ENCODE measurements around the gene ZNF750.

The ZNF750 gene

DNA sequence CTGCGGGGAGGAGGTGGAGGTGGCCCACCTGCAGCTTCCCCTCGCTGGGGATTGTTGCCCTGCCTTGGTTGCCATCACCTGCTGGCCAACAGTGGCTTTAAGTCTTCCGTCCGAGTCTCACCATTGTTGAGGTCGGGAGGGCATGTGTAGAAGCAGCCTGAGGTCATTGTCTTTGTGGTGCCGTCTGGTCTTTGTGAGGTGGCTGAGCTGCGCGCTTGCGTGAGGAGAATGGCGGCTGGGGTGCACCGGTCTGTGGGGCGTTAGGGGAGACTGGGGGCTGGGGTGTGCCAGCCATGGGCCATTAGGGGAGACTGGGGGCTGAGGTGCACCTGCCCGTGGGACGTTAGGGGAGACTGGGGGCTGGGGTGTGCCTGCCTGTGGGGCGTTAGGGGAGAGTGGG, 36.2 kb downstream of the ZNF750 start (continued):
- TF ChIP-seq, protein P1, sequence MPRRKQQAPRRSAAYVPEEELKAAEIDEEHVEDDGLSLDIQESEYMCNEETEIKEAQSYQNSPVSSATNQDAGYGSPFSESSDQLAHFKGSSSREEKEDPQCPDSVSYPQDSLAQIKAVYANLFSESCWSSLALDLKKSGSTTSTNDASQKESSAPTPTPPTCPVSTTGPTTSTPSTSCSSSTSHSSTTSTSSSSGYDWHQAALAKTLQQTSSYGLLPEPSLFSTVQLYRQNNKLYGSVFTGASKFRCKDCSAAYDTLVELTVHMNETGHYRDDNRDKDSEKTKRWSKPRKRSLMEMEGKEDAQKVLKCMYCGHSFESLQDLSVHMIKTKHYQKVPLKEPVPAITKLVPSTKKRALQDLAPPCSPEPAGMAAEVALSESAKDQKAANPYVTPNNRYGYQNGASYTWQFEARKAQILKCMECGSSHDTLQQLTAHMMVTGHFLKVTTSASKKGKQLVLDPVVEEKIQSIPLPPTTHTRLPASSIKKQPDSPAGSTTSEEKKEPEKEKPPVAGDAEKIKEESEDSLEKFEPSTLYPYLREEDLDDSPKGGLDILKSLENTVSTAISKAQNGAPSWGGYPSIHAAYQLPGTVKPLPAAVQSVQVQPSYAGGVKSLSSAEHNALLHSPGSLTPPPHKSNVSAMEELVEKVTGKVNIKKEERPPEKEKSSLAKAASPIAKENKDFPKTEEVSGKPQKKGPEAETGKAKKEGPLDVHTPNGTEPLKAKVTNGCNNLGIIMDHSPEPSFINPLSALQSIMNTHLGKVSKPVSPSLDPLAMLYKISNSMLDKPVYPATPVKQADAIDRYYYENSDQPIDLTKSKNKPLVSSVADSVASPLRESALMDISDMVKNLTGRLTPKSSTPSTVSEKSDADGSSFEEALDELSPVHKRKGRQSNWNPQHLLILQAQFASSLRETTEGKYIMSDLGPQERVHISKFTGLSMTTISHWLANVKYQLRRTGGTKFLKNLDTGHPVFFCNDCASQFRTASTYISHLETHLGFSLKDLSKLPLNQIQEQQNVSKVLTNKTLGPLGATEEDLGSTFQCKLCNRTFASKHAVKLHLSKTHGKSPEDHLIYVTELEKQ (tag by site-specific recombination; IDR thresholded peaks at IDR 0.05; ENCODE audit: borderline replicate concordance) = no peak
- TF ChIP-seq, protein P2, sequence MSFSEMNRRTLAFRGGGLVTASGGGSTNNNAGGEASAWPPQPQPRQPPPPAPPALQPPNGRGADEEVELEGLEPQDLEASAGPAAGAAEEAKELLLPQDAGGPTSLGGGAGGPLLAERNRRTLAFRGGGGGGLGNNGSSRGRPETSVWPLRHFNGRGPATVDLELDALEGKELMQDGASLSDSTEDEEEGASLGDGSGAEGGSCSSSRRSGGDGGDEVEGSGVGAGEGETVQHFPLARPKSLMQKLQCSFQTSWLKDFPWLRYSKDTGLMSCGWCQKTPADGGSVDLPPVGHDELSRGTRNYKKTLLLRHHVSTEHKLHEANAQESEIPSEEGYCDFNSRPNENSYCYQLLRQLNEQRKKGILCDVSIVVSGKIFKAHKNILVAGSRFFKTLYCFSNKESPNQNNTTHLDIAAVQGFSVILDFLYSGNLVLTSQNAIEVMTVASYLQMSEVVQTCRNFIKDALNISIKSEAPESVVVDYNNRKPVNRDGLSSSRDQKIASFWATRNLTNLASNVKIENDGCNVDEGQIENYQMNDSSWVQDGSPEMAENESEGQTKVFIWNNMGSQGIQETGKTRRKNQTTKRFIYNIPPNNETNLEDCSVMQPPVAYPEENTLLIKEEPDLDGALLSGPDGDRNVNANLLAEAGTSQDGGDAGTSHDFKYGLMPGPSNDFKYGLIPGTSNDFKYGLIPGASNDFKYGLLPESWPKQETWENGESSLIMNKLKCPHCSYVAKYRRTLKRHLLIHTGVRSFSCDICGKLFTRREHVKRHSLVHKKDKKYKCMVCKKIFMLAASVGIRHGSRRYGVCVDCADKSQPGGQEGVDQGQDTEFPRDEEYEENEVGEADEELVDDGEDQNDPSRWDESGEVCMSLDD (tag by site-specific recombination; IDR thresholded peaks at IDR 0.05) = no peak

DNA sequence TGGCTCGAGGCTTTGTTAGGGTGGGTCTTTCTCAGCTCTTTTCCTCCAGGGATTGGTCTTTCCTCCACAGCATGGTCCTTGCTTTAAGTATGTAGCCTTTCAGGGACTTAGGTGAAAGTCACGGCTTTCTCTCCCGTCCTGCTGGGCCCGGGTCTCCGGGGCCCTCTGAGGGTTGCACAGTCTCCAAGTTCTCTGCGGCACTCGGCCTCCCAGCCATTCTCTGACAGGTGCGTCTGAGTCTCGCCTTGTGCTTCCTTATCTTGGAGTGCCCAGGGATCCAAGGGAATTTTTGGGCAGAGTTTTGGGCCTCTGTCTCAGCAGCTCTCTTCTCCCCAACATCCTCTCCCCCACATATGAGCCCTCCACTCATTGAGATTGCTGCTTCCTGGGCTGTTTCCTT, 36.6 kb downstream of the ZNF750 start:
- no peaks in the 10 kb centered on the region for H3K4me1 ChIP-seq (ENCODE audit: control insufficient read depth, insufficient read depth, low read length)
- no peak overlapping the region for H3K4me3 ChIP-seq (ENCODE audit: low read depth, low read length)
- POLR2A ChIA-PET = interaction anchor here (0.6 kb wide), 1 partner anchor 14 kb away, joined by 8 read pairs; no protein-coding TSS in a partner anchor
- TF ChIP-seq ZNF560 (tag by site-specific recombination; IDR thresholded peaks at IDR 0.05; ENCODE audit: borderline replicate concordance) = no peak
- TF ChIP-seq, protein P3, sequence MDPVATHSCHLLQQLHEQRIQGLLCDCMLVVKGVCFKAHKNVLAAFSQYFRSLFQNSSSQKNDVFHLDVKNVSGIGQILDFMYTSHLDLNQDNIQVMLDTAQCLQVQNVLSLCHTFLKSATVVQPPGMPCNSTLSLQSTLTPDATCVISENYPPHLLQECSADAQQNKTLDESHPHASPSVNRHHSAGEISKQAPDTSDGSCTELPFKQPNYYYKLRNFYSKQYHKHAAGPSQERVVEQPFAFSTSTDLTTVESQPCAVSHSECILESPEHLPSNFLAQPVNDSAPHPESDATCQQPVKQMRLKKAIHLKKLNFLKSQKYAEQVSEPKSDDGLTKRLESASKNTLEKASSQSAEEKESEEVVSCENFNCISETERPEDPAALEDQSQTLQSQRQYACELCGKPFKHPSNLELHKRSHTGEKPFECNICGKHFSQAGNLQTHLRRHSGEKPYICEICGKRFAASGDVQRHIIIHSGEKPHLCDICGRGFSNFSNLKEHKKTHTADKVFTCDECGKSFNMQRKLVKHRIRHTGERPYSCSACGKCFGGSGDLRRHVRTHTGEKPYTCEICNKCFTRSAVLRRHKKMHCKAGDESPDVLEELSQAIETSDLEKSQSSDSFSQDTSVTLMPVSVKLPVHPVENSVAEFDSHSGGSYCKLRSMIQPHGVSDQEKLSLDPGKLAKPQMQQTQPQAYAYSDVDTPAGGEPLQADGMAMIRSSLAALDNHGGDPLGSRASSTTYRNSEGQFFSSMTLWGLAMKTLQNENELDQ (tag by site-specific recombination; IDR thresholded peaks at IDR 0.05; ENCODE audit: low read depth) = no peak
- TF ChIP-seq MYNN (tag by site-specific recombination; IDR thresholded peaks at IDR 0.05; ENCODE audit: borderline replicate concordance) = no peak
- TF ChIP-seq ZNF48 (tag by site-specific recombination; IDR thresholded peaks at IDR 0.05) = no peak
- TF ChIP-seq ZFHX2 (tag by site-specific recombination; conservative IDR thresholded peaks at IDR 0.05) = no peak
- TF ChIP-seq, protein P4, sequence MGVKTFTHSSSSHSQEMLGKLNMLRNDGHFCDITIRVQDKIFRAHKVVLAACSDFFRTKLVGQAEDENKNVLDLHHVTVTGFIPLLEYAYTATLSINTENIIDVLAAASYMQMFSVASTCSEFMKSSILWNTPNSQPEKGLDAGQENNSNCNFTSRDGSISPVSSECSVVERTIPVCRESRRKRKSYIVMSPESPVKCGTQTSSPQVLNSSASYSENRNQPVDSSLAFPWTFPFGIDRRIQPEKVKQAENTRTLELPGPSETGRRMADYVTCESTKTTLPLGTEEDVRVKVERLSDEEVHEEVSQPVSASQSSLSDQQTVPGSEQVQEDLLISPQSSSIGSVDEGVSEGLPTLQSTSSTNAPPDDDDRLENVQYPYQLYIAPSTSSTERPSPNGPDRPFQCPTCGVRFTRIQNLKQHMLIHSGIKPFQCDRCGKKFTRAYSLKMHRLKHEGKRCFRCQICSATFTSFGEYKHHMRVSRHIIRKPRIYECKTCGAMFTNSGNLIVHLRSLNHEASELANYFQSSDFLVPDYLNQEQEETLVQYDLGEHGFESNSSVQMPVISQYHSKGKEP (tag by site-specific recombination; IDR thresholded peaks at IDR 0.05) = no peak
- TF ChIP-seq ZNF169 (tag by site-specific recombination; IDR thresholded peaks at IDR 0.05) = no peak
- CTCF ChIA-PET = interaction anchor here (0.6 kb wide), 1 partner anchor 35 kb away, joined by 3 read pairs; no protein-coding TSS in a partner anchor
- H3K36me3 ChIP-seq (ENCODE audit: control insufficient read depth in 2 of 2, insufficient read depth in 1 of 2, low read length in 2 of 2) = peaks cover 10 to 52% of the 10 kb centered on the region in 2 experiments; a peak in 2 of 3 replicates
- H3K27ac ChIP-seq (ENCODE audit: extremely low read depth, low read depth, low read length) = no peak overlapping the region
- H3K9me3 ChIP-seq (ENCODE audit: control insufficient read depth, insufficient read depth, low read depth, low read length) = no peaks in the 10 kb centered on the region

DNA sequence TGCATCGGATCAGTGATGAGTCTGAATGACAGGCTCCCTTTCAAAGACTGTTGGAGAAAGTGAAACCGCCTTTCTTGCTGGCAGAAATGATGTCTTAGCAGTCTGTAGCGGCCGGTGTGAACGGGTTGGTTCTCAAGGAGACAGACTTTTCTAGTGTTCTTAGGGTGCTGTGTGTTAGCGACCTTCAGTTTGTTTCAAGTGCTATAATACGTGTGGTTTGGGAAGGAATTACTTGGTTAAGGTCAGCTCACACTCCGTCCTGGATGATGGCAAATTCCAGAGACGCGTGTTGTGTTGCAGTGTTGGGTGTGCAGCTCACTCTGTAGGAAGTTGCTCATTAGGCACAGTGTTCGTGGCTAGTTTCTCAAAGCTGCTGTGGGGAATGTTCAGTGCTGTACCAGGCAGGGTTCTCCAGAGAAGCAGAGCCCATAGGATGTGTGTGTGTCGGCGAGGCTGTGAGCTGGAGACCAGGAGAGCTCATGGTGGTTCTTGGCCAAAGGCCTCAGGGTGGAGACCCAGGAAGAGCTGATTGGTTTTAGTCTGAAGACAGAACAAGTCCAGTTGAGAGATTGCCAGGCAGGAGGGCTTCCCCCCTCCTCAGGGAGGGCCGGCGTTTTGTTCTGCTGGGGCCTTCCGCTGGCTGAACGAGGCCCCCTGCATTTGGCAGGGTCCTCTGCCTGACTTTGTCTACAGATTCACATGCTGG, 37.6 kb downstream of the ZNF750 start:
- no peak overlapping the region for H3K4me3 ChIP-seq (ENCODE audit: low read depth, low read length)
- no peaks in the 10 kb centered on the region for H3K9me3 ChIP-seq (ENCODE audit: control insufficient read depth, insufficient read depth, low read depth, low read length)
- POLR2A ChIA-PET = no interaction called here
- H3K27ac ChIP-seq (ENCODE audit: extremely low read depth, low read depth, low read length) = no peak overlapping the region
- CTCF ChIA-PET = interaction anchor here (0.6 kb wide), 2 partner anchors 82 to 113 kb away, joined by 5 read pairs; no protein-coding TSS in a partner anchor
- TF ChIP-seq ZNF571 (tag by site-specific recombination; IDR thresholded peaks at IDR 0.05) (no peak), ZNF830 (tag by site-specific recombination; IDR thresholded peaks at IDR 0.05; ENCODE audit: low read depth) (no peak), ZNF600 (tag by site-specific recombination; IDR thresholded peaks at IDR 0.05) (peak; percentile 47)
- TF ChIP-seq, protein P5, sequence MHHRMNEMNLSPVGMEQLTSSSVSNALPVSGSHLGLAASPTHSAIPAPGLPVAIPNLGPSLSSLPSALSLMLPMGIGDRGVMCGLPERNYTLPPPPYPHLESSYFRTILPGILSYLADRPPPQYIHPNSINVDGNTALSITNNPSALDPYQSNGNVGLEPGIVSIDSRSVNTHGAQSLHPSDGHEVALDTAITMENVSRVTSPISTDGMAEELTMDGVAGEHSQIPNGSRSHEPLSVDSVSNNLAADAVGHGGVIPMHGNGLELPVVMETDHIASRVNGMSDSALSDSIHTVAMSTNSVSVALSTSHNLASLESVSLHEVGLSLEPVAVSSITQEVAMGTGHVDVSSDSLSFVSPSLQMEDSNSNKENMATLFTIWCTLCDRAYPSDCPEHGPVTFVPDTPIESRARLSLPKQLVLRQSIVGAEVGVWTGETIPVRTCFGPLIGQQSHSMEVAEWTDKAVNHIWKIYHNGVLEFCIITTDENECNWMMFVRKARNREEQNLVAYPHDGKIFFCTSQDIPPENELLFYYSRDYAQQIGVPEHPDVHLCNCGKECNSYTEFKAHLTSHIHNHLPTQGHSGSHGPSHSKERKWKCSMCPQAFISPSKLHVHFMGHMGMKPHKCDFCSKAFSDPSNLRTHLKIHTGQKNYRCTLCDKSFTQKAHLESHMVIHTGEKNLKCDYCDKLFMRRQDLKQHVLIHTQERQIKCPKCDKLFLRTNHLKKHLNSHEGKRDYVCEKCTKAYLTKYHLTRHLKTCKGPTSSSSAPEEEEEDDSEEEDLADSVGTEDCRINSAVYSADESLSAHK (tag by site-specific recombination; IDR thresholded peaks at IDR 0.05) = peak; percentile 34; the same call in 1 of the 2 replicates
- no peaks in the 10 kb centered on the region for H3K4me1 ChIP-seq (ENCODE audit: control insufficient read depth, insufficient read depth, low read length)
- H3K36me3 ChIP-seq (ENCODE audit: control insufficient read depth in 2 of 2, insufficient read depth in 1 of 2, low read length in 2 of 2) = peaks cover 10 to 42% of the 10 kb centered on the region in 2 experiments; a peak in 2 of 3 replicates

Data from HEK293 (cell line).